ENCODE data around the gene TNF. TPM values are rescaled to one million over a fixed set of nuclear protein-coding genes. Genes with fewer than 3 reads are reported as not detected.

TNF gene
- total RNA-seq, 3 donors from 2014 or later (not counting 1 experiment from before 2014, with no cell fraction given): 24.2 to 60.8 (median 46.9) TPM

DNA sequence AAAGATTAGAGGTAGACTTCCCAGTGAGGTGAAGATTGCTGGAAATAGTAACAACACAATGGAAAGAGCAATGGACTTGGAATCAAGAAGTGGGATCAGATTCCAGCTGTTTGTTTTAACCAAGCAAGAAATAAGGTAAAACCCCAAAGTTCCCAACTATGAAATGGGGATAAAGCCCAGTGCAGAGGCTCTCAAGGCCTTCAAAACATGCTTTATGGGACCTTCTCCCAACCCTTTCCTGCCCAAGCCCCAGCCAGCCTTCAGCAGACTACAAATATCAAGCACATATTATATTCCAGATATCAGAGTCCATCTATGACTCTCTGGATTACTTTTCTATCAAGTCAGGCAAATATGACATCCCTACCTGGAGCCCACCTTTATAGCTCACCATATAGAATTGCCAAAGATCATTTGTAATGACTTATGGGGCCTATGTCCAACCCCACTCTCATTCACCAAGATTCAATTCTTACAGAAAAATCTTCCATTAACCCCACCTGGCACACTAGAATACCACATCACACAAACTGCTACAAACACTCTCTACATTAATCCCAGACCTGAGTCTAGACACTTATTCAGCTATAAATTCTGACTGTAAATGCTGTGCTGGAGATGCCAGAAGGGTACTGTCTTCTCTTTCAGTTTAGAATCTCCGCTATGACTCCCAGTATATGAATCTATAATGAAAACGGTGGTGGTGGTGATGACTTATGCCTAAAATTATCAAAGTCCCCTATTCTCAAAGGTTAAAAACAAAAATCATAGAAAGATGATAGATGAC lies 39.6 kb upstream of the TNF start:
- Mint-ChIP-seq H3K4me1 (peaks cover 46 to 54% of the 10 kb centered on the region in 2 donors), H3K27me3 (ENCODE audit: low read depth in 2 of 2) (no peaks in the 10 kb centered on the region), H3K9me3 (no peaks in the 10 kb centered on the region), H3K36me3 (peaks cover 30% of the 10 kb centered on the region), H3K27ac (peak overlapping the region in 1 of 2 donors; percentile 58), H3K4me3 (no peak overlapping the region)
- intact Hi-C loops (cut with micrococcal nuclease): no loop called here
- no CpG with 5 or more reads among the region's 2 CpGs for WGBS (ENCODE audit: insufficient coverage)
- no peak for TF ChIP-seq CTCF (IDR thresholded peaks at IDR 0.05)
- no peak for ATAC-seq
- Histone ChIP-seq H3K4me1 (ENCODE audit: control insufficient read depth, insufficient read depth, low read length) (peaks cover 21% of the 10 kb centered on the region), H3K4me3 (ENCODE audit: low read length) (no peak overlapping the region), H3K27me3 (ENCODE audit: control insufficient read depth, insufficient read depth, low read length) (no peaks in the 10 kb centered on the region), H3K36me3 (ENCODE audit: control insufficient read depth, insufficient read depth, low read length) (peaks cover 88% of the 10 kb centered on the region), H3K9me3 (ENCODE audit: control insufficient read depth, insufficient read depth, low read length) (no peaks in the 10 kb centered on the region), H3K27ac (ENCODE audit: low read length) (no peak overlapping the region)
- DNase-seq: no peak

GRCh38 chr6:31538805-31539400 lies 36.5 kb upstream of the TNF start:
- H3K9me3 Mint-ChIP-seq: no peaks in the 10 kb centered on the region
- H3K27me3 Mint-ChIP-seq (ENCODE audit: low read depth in 2 of 2): no peaks in the 10 kb centered on the region
- intact Hi-C loops (cut with micrococcal nuclease): no loop called here
- H3K36me3 ChIP-seq (ENCODE audit: control insufficient read depth, insufficient read depth, low read length): peaks cover 59% of the 10 kb centered on the region
- 59% methylated on average over 6 of the region's 6 CpGs for WGBS (ENCODE audit: insufficient coverage)
- peak overlapping the region; percentile 94 to 96 for H3K27ac Mint-ChIP-seq
- ATAC-seq (no peak), DNase-seq (peak in 1 of 2 donors; percentile 27)
- peaks cover 33% of the 10 kb centered on the region for H3K36me3 Mint-ChIP-seq
- H3K9me3 ChIP-seq (ENCODE audit: control insufficient read depth, insufficient read depth, low read length): no peaks in the 10 kb centered on the region
- H3K27me3 ChIP-seq (ENCODE audit: control insufficient read depth, insufficient read depth, low read length): no peaks in the 10 kb centered on the region
- TF ChIP-seq CTCF (IDR thresholded peaks at IDR 0.05): no peak
- no peak overlapping the region for H3K27ac ChIP-seq (ENCODE audit: low read length)
- H3K4me3 ChIP-seq (ENCODE audit: low read length): no peak overlapping the region
- peaks cover 28% of the 10 kb centered on the region for H3K4me1 ChIP-seq (ENCODE audit: control insufficient read depth, insufficient read depth, low read length)
- H3K4me1 Mint-ChIP-seq: peaks cover 55 to 62% of the 10 kb centered on the region in 2 donors
- peak overlapping the region; percentile 99 for H3K4me3 Mint-ChIP-seq

GRCh38 chr6:31540640-31541039 lies 34.7 kb upstream of the TNF start:
- intact Hi-C loops (cut with micrococcal nuclease): loop anchor here (1.0 to 10.0 kb wide), 5 partner anchors 48 to 292 kb away; partner anchors contain the start of genes CLIC1, CSNK2B, LY6G5B and PRRC2A
- H3K9me3 Mint-ChIP-seq: no peaks in the 10 kb centered on the region
- Histone ChIP-seq H3K36me3 (ENCODE audit: control insufficient read depth, insufficient read depth, low read length) (peaks cover 42% of the 10 kb centered on the region), H3K4me1 (ENCODE audit: control insufficient read depth, insufficient read depth, low read length) (peaks cover 28% of the 10 kb centered on the region), H3K4me3 (ENCODE audit: low read length) (peak overlapping the region; percentile 77), H3K27ac (ENCODE audit: low read length) (peak overlapping the region; percentile 92), H3K27me3 (ENCODE audit: control insufficient read depth, insufficient read depth, low read length) (no peaks in the 10 kb centered on the region), H3K9me3 (ENCODE audit: control insufficient read depth, insufficient read depth, low read length) (no peaks in the 10 kb centered on the region)
- TF ChIP-seq CTCF (IDR thresholded peaks at IDR 0.05): no peak
- peak overlapping the region; percentile 99 for H3K4me3 Mint-ChIP-seq
- H3K36me3 Mint-ChIP-seq: peaks cover 33% of the 10 kb centered on the region
- 38% methylated on average over 2 of the region's 4 CpGs for WGBS (ENCODE audit: insufficient coverage)
- H3K27ac Mint-ChIP-seq: peak overlapping the region; percentile 94 to 96
- DNase-seq (no peak), ATAC-seq (no peak)
- H3K27me3 Mint-ChIP-seq (ENCODE audit: low read depth in 2 of 2): no peaks in the 10 kb centered on the region
- peaks cover 54 to 59% of the 10 kb centered on the region in 2 donors for H3K4me1 Mint-ChIP-seq
